GM13976 (cell line): ENCODE results near the gene PXDN.
"Not testable (repeated sequence)": the region's sequence is repeated elsewhere in the genome, so short reads cannot be mapped to it uniquely, and the experiment has no call there.

Experiments
- DNase-seq: peaks from one replicate; pipeline ENCODE4 v3.0.0; 2012; ENCODE audit warnings: low spot score
- in situ Hi-C: fragments of 300-500 bp; cut with MboI; formaldehyde crosslinking; loops from one replicate; pipeline ENCODE4 v1.12.0; 2022; ENCODE audit warnings: low sequenced_read_pairs, mixed read lengths, inconsistent platforms; ENCODE audit not compliant: unreplicated experiment
- TF ChIP-seq, protein P1 (sequence below): IDR thresholded peaks from 2 replicates; pipeline ENCODE4 v1.5.1; 2012; ENCODE audit warnings: borderline replicate concordance, mild to moderate bottlenecking; ENCODE audit not compliant: insufficient read depth; ENCODE audit errors: extremely low read depth, missing control alignments, control extremely low read depth

Gene PXDN

DNA sequence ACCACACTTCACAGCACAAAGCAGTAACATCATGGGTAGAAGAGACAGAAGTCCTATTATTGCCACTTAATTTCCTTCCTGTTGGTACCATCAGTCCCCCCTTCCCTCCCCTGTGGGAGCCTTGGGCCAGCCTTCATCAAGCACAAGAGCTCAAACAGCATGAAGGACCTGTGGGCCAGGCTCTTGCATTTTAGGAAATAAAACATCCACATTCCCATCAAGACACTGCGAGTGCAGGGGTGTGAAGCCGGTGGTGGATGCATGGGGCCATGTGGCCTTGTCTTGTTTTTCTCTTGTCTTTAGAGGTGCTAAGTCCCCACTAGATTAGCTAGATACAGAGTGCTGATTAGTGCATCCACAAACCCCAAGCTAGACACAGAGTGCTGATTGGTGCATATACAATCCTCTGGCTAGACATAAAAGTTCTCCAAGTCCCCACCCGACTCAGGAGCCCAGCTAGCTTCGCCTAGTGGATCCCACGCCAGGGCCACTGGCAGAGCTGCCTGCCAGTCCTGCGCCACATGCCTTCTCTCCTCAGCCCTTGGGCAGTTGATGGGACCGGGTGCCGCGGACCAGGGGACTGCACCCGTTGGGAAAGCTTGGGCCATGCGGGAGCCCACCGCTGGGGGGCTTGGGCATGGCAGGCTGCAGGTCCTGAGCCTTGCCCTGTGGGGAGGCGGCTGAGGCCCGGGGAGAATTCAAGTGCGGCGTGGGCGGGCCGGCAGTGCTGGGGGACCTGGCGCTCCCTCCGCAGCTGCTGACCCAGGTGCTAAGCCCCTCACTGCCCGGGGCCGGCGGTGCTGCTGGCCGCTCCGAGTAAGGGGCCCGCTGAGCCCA is 14.7 kb upstream of the PXDN start:
- TF ChIP-seq, protein P1, sequence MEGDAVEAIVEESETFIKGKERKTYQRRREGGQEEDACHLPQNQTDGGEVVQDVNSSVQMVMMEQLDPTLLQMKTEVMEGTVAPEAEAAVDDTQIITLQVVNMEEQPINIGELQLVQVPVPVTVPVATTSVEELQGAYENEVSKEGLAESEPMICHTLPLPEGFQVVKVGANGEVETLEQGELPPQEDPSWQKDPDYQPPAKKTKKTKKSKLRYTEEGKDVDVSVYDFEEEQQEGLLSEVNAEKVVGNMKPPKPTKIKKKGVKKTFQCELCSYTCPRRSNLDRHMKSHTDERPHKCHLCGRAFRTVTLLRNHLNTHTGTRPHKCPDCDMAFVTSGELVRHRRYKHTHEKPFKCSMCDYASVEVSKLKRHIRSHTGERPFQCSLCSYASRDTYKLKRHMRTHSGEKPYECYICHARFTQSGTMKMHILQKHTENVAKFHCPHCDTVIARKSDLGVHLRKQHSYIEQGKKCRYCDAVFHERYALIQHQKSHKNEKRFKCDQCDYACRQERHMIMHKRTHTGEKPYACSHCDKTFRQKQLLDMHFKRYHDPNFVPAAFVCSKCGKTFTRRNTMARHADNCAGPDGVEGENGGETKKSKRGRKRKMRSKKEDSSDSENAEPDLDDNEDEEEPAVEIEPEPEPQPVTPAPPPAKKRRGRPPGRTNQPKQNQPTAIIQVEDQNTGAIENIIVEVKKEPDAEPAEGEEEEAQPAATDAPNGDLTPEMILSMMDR = no peak
- in situ Hi-C loops = no loop called here
- no peak for DNase-seq

DNA sequence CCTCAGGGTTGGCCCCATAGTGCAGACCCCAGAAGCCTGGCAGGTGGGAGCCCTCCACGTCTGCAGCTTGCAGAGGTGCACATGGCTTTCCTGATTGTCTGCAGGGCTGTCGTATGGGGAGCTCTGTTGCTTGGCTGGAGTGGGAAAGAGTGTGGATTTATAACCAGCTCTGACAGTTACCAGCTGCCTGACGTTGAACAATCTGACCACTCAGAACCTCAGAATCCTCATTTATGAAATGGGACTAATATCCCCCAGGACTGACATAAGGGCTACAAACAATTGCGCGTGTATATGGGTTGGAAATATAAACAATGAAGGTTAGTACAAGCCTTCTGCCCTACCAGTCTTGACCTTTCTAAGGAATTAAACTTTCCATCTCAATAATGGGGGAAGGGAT is 13.9 kb upstream of the PXDN start:
- in situ Hi-C loops = no loop called here
- no peak for DNase-seq
- TF ChIP-seq, protein P1 = no peak

DNA sequence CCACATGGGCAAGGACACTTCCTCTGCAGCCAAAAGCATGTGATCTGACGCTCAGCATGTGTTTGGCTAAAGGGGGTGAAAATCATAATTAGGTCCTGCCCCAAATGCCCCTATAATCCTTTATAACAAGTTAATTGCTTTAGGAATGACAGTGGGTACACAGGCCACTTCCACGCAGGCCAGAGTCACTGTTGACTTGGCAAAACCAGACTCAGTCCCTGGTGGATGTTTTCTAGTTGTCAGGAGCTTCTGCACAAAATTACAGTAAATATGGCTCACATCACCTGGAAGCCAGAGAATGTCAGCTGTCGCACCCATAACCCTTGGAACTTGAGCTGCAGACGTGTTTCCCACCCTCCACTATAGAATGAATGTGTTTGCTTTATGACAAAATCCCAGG is 13.3 kb upstream of the PXDN start:
- TF ChIP-seq, protein P1 = no peak
- in situ Hi-C loops = no loop called here
- no peak for DNase-seq

- in situ Hi-C loops, DNase-seq: not testable (repeated sequence)
Observed at GRCh38 chr2:1757146-1757545, 12.8 kb upstream of the PXDN start.

- DNase-seq = no peak
- in situ Hi-C loops = no loop called here
- TF ChIP-seq, protein P1 = no peak
Observed at GRCh38 chr2:1756456-1756855, 12.1 kb upstream of the PXDN start.

- TF ChIP-seq, protein P1 = no peak
- DNase-seq = no peak
- in situ Hi-C loops = no loop called here
Observed at GRCh38 chr2:1755436-1756191, 11.3 kb upstream of the PXDN start.
